ENCODE data around the gene PROX2.

The PROX2 gene

DNA sequence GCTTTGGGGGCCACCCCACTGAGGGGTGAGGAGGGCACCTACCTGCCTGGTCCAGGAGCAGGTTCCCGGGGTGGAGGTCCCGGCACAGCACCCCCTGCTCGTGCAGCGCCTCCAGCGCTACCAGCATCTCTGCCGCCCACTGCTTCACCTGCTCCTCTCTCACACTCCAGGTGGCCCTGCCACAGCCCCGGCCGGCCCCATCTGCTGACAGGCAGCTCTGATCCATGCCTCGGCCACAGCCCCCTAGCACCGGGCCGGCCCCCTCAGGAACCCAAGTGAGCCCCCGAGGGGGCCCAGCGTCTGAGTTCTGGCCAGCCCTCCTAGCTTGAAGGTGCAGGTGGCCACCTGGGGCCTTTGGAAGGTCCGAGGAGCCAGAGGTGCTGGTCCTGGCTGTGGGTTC lies 33.6 kb upstream of the PROX2 start:
- DNase-seq: no peak

DNA sequence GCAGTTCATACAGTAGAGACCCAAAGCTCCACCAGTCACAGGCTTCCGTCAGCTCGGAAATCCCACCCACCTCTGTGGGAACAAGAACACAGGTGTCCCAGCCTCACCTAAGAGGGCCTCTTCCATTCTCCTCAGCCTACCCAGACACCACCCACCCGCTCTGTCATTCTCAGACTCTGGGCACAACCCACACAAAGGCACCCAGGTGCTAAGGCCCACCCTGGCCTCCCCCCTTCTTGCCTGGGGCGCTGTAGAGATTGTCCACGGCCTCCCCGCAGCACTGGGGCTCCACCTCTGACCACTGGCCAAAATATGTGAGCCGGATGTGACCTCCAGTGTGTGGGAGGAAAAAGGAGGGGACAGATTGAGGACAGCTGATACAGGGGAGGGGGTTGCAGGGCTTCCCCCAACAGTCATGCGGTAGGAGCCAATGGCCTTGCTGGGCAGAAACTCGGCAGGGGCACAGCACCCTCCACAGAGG lies 33.0 kb upstream of the PROX2 start:
- DNase-seq: no peak

DNA sequence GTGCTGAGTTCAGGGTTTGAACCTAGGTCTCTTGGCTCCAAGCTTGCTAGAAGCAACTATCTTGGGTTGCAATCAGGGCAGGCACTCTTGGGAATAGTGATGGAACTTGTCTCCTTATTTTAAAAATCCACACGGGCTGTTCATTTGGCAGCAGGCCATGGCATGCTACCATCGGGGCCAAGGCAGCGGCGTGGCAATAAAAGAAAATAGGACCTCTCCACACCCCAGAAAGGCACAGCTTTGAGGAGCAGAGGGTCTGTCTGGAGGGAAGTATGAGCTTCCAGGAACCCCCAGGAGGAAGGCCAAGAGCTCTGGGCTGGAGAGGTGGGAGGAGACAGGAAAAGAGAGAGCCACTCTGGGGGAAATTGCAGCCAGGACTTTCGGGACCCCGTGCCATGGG lies 31.8 kb upstream of the PROX2 start:
- DNase-seq: no peak

DNA sequence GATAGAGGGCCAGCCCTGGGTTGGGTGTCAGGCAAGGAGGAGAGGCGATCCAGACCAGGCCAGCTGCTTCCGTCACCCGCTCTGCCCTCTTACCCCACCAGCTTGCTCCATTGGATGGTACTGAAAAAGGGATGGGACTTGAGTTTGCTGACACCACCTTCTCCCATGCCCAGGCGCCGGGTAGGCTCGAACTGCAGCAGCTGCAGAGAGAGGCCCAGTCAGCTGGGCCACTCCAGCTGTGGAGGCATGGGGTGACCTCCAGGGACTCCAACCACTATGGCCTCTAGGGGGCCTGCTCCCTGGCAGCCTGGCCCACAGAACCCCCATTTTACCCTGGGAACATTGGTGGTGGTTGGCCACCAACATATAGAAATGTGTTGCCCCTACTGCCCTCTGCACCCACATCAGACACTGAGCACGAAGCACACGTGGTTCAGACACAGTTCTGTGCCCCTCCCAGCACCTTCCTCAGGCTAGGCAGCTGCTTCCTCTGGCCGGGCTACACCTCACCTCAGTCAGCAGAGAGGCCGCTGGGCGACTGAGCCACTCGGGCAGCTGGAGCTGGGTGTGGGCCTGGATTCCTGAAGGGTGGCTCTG lies 31.1 kb upstream of the PROX2 start:
- no peak for DNase-seq

DNA sequence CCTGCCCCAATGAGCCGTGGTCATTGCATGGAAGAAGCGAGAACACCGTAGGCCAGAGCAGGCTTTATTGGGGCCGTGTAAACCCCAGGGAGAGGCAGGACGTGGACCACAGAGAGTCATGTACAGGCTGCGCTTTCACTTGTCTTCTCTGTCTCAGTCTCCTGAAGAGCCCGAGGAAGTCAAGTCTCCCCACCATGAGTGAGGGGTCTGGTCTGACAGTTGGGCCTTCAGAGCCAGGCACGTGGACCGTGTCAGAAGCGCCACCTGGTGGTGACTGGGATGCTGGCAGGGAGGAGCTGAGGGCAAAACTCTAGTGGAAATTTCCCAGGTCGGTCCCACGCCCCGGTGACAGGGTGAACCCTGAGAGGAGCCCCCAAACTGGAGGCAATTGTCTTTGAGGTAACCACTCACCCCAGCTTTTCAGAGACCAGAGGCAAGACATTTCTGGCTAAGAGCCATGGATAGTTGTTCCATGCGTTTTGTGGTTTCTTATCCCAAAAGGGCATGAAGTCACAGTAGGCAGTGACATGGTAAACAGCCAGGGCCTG lies 29.7 kb upstream of the PROX2 start:
- peak; percentile 46 for DNase-seq

DNA sequence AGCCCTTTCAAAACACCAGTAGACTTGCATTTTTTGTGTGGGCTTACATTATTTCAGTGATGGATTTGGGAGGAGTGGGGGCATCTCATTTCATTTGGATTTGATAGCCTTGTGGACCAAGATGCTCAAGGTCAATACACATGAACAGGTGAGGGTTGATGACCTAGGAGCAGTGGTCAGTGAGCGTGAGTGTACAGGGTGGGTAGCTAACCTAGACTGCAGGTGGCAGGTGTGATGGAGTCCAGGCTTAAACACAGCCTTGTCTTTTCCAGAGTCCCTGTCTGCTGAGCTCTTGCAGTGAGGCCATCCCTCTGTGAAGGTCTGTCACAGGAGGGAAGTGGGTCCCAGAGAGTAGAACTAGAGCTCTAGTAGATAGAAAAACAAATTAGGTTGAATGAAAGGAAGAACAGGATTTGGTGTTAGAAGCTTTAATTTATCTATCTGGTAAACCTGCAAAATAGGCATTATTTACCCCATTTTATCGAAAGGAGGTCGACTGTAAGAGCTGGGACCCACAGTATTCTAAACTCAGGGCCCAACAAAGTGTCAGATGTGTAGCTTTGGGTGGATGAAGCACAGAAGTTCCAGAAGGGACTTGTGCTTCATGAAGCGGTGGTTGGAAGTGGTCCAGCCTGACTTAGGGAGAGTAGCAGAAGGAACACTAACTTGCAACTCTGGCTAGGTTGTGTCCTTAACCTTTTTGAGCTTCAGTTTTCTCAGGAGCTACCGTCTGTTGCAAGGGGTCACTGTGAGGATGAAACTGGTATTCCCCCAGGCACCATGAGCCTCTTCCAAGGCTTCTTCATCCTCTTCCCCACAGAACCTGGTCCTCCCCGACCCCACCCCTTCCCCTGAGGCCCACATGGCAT lies 28.9 kb upstream of the PROX2 start:
- no peak for DNase-seq

DNA sequence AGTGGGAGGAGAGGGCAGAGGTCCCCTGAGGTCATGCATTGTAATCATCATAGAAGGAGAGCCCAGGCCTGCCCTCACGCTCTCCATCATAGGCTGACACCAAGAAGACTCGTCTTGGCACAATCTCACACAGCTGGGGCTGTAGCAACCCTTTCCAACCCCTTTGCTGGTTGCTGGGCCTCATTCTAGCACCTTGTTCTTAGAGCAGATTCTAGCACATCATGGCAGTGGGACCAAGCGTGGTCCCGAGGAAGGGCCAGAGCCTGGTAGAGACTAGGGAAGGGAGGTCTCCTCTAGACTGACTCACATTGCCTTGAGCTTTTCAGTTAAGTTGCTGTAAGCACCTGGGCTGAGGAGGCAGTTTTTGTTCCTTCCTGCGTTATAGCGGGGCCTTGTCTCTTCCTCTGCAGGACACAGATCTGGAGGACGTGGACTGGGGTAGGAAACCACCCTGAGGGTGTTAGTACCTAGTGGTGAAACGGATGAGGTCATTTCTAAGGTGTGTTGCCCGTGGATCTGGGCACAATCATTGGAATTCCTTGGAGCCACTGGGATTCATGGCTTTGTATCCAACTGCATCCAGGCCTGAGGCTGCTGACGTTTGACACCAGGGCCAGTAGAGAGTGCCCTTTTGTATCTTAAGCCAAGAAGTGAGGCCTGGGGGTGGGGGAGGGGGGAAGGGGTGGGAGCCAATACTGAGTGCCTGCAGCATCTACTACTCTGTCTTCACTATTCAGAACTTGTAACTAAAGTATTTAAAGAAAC lies 27.2 kb upstream of the PROX2 start:
- DNase-seq: no peak

DNA sequence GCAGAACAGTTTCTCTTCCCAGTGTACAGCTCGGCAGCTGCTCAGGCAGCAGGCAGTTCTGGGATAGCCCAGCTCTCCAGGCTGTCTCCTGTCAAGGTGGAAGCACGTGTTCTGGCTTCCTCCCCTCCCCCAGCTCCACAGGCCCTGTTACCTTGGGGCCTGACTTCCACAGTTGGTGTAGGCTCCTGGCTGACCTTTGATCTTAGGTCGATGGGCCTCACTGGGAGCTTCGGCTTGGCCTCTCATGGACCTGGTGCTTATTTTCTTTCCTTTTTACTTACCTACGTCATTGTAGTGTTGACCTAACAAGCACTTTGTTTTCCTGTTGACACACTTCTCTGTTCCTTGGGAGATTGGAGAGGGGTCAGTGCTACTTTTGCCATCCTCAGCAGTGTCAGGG lies 22.7 kb upstream of the PROX2 start:
- DNase-seq: no peak

DNA sequence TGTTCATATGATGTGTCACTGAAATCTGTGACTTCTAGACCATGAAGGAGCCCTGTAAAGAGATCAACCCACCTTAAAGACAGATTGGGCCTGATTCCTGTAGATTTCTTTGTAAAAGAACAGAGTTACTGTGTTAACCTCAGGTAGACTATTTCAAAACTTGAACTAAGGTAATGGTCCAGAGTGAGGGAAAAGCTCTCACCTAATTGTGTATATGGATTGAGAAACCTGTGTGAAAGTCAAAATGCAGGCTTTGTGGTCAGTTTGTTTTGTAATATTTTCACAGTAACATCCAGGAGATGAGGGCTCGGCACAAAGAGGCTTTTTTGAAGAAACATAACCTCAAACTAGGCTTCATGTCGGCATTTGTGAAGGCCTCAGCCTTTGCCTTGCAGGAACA lies 22.1 kb upstream of the PROX2 start:
- no peak for DNase-seq

DNA sequence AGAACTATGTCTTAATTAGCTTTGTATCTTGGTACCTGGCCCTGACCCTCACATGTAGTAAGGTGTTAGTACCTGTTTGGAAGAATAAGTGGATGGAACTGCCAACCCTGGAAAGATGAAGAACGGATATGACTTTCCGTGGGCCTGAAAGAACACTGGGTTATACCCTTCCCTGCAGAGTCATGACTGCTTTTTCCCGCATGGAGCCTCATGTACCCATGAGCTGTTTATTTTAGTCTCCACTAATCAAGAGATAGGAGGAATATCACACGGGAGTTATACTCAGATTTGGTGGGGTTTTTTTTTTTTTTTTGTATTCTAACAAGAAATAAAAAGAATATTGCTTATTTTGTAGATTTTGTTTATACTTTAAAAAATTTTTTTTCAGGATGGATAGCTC lies 21.7 kb upstream of the PROX2 start:
- DNase-seq: no peak

DNA sequence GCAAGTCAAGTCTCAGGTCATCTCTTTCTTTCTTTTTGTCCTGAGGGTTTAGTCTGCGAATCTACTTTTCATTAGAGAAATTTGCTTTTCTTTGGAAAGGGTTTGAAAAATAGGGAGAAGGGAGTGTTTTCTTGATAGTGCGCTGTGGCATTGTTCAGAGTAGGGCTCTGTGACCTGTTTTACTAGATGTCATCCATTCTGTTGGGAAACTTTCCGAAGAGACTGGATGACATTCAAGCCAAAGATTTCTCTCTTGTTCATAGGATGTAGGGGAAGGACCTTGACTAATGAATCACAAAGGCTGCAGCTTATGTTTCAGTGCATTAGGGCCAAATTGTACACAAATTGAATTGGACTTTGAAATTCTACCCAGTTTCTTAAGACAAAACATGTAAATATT lies 20.5 kb upstream of the PROX2 start:
- DNase-seq: no peak

DNA sequence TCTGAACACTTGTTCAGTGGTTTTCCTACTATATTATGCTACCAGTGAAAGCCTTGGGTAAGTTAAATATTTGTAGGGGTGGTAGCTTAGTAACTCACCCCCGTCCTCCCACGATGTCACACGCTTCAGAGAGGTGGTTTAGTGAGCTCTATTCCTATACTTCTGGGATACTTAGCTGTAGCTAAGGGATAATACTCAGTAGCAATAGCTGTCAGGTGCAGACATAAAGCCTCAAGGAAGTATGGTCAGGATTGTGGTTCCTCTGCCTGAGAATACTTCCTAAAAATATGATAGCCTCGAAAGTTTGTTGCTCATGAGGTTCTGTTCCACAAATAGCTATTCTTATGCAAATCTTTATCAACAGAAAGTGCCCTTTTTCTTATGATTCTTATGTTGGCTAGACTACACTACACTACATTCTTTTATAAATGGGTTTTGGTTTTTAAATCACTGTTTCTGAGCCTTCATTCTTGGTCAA lies 17.7 kb upstream of the PROX2 start:
- DNase-seq: peak; percentile 46

DNA sequence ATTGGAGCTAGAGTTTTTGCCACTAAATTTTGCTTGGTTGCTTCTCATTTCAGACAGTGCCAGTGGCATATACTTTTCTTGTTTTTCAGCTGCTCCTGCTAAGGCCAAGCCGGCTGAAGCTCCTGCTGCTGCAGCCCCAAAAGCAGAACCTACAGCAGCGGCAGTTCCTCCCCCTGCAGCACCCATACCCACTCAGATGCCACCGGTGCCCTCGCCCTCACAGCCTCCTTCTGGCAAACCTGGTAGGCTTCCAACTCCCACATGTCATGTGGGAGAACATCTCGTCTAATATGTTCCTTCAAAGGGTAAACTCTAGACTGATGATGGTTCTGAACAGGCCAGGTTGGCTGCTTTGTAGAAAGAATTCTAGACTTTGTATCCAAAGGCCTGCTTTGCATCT lies 16.8 kb upstream of the PROX2 start:
- peak; percentile 37 for DNase-seq

DNA sequence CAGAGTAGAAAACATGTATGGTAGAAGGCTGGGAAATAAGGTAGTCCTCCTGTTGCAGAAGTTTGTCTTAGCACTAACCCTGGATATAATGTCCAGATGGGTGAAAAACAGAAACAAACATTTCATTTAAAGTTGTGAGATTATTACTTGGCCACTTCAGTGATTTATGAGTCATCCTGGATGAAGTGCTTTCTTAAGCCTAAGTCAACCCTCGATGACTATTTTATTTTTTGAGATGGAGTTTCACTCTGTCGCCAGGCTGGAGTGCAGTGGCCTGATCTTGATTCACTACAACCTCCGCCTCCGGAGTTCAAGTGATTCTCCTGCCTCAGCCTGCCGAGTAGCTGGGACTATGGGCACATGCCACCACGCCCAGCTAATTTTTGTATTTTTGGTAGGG lies 15.9 kb upstream of the PROX2 start:
- DNase-seq: no peak

DNA sequence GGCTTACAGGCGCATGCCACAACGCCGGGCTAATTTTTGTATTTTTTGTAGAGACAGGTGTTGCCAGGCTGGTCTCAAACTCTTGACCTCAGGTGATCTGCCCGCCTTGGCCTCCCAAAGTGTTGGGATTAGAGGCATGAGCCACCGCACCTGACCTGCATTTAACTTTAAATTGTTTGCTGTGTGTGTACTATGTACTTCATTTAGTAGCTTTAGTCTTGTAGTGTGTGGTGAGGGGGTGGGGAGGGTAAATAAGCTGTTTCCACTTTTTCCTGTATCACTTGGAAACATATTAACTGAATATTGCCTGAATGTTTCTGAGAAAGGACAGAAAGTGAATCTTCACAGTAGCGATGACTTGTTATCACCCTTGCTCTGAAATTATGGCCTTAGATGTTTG lies 14.3 kb upstream of the PROX2 start:
- no peak for DNase-seq

DNA sequence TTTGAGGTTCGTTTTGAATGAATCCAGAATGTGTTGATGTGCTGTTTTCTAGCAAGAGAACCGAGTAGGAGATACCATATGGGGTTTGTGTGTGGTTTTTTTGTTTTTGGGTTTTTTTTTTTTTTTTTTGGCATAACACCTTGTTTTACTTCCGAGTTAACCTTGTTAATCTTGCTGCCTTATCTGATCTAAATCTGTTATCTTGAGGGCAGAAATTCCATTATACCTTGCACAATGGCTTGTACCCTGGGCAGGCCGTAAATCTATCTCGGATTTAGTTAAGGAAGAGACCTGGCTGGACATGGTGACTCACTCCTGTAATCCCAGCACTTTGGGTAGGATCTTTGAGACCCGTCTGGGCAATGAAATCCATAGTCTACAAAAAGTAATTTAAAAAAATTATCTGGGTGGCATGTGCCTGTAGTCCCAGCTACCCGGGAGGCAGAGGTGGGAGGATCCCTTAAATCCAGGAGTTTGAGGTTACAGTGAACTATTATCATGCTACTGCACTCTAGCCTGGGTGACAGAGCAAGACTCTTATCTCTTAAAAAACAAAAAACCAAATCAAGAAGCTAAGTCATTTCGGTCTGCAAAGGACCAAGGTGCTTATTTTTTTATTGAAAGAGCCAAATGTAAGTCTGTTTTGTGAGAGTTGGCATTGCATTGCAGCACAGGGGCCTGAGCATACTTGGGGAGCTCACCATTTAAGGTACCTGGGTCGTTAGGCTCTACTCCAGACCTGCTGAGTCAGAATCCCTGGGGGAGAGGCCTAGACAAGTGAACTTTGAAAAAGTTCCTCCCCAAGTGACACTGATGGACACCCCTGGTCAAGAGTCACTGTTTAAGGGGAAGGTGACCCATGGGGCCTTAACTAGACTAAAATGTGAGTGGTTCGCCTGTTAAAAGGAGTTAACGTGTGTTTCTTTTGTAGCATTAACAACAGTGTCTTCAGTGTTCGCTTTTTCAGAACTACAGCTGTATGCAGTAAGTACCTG lies 12.5 kb upstream of the PROX2 start:
- DNase-seq: no peak

DNA sequence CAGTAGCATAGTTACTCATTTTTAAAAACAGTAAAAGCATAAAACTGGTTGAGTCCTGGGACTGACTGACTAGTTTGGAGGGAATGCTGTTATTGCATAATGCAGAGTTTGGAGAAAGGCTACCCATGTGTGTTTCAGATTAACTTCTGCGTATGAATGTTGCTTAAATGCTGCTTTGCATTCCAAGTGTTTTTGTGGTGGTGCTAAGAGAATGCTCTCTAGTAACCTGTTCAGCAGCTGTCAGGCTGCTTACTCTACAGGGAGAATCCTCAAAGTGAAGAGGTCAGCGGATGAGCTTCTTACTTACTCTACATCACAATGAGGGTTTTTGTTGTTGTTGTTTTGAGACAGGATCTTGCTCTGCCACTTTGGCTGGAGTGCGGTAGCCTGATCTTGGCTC lies 10.1 kb upstream of the PROX2 start:
- no peak for DNase-seq

DNA sequence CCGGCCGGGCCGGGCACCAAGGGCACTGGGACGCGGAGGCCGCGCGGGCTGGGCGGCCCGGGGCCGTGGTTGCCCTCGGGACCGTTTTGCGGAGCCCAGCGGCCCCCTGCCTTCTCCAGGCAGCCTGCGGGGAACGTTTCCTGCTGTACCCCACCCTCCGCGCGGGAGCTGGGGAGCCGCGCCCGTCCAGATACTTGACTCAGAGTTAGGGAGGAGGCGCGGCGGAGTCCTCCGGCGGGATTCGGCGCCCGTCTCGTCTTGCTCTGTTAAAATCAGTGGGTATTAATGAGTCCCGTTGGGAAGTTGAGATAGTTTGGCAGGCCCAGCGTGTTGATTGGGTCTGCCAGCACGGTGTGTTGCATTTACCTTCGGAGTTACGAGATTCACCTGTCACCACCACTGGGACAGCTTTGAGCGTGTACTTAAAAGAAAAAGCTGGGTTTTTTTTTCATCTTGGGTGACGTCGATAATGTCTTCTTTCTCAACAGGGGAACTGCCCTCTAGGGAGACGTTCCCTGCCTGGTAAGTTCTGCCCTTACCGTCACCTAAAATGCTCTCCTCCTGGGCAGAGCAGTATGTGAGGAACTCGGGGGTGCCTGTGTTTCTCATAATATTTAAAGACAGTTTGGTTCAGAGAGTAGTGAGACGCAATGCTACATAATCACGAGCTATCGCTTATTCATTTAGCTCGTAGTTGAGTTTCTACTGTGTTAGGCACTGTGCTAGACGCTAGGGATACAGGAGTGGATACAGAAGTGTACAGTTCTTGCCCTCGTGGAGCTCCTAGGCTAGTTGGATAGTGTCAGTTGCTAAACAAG lies 6.4 kb upstream of the PROX2 start:
- no peak for DNase-seq

DNA sequence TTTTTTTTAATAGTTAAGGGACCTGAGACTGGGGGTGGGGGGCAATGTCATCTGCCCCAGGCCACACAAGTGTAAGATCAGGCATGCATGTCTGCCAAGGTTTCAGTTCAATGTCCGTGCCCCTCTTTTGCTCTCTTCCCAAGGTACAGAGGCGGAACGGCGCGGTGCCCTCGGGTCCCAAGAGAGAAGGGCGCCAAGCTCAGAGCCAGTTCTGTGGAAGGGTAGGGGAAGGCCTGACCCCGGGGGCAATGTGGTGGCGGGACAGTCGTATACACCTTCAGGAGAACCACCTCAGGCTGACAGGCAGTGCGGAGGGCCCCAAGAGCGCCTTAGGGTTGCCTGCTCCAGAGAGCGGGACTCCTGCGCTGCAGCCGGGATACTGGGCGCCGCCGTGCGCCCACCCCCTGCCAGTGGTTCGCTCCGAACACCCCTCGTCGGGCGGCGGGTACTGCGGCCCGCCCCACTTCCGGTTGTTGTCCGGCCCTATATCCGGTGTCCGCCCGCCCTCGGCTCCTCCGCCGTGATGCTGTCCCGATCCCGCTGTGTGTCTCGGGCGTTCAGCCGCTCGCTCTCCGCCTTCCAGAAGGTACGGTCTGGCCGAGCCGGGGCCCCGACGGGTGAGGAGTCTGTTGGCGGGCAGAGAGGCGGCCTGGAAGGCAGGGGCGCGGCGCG lies 5.6 kb upstream of the PROX2 start, which contains the start of gene DLST:
TSS of gene DLST (plus strand) at position 486 of the 672 bp plus-strand sequence. CDS start at position 524, 38 bp downstream.
- peak; percentile 82 for DNase-seq

DNA sequence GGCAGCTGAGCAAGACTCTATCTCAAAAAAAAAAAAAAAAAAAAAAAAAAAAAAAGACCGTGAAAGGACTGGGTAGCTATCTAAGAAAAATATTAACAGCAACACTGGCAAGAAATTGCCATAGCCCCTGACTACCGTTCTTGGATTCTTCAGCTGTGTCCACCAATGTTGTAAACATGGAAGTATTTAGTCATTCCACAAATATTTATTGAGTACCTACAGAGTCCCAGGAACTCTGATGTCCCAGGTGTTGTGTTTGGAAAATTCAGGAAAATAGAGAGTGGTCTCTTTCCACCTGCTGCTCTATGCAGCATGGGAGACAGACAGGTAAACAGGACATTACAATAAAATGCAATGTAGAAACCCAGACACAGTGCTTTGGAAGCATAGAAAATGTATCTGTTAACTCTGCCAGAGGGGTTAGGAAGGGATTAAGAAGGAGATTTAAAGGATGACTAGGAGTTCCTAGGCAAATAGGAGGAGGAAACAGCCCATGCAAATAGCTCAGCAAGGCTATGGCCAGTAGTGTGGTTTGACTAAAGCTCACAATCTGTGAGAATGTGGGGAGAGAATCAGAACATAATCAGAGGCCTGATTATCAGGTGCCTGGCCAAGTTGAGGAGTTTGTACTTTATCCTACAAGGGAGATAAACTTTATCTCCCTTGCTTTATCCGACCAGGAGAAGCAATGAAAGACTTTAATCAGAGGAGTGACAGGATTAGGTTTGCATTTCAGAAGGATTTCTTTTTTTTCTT lies 3.7 kb upstream of the PROX2 start:
- DNase-seq: no peak
